HFF-Myc (cell line): ENCODE measurements around the gene PNMA8C.
"Not testable (repeated sequence)": the region's sequence is repeated elsewhere in the genome, so short reads cannot be mapped to it uniquely, and the experiment has no call there.

Source experiments
- DNase-seq: peaks from one replicate; pipeline ENCODE4 v3.0.0-alpha.2; 2011; ENCODE audit warnings: low read depth; ENCODE audit errors: extremely low read depth
- H3K4me3 ChIP-seq: replicated peaks from 2 replicates; pipeline ENCODE4 v1.5.1; 2011; ENCODE audit warnings: low read depth, mild to moderate bottlenecking, control low read depth, low read length
- CTCF ChIP-seq: IDR thresholded peaks from 2 replicates; pipeline ENCODE4 v1.5.1; 2012; ENCODE audit warnings: mild to moderate bottlenecking, low read depth, low read length, control low read depth; ENCODE audit errors: missing control alignments

The PNMA8C gene

DNA sequence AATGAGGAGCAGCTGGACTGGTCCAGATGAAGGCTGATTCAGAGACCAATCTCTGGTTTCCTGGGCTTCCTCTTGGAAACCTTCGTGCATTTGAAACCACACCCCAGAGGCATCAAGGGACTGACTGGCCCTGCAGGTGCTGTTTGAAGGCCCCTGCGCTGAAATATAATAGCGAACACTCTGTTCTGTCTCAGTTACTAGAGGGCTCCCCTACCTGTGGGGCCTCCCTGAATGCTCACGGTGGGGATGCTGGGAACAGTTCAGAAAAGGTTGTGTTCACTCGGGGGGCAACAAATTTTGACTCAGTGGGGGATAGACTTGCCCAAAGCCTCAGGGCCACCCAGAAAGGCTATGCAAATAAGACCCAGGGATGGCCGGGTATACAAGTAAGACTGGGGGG, 21.8 kb downstream of the PNMA8C start:
- DNase-seq, result no peak
- TF ChIP-seq CTCF, result no peak
- no peak overlapping the region for H3K4me3 ChIP-seq

DNA sequence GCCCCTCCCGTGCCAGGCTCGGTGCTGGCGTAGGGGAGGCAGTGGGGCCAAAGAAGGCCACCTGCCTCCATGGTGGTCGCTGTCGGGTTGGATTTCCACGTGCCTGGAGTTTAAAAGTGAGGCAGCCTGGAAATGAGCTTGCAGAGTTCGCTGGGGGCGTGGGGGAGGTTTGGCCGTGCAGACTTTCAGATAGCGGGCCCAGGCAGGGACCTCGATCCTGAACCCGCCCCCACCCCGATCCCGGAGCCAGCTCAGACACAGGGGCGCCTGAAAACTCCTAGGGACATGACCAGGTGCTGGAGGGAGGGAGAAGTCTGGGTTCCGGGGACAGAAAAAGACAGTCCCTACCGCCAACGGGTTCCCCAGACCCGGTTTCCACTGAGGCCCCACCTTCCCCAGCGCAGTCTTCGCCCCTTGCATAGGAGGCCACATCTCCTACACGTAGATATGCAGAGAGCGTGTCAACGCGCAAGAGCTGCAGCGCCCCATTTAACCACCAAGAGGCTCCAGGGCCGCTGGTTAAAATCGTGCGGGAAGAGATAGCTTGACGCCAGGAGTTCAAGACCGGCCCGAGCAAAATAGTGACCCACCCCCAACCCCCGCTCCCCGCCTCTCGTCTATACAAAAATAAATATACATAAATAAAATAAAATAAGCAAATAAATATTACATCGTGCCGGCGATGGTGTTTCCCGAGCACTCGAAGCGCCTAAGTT, 23.8 kb downstream of the PNMA8C start:
- DNase-seq, result no peak
- peak overlapping the region; percentile 24; the same call in 1 of the 2 replicates for H3K4me3 ChIP-seq
- no peak for TF ChIP-seq CTCF

DNA sequence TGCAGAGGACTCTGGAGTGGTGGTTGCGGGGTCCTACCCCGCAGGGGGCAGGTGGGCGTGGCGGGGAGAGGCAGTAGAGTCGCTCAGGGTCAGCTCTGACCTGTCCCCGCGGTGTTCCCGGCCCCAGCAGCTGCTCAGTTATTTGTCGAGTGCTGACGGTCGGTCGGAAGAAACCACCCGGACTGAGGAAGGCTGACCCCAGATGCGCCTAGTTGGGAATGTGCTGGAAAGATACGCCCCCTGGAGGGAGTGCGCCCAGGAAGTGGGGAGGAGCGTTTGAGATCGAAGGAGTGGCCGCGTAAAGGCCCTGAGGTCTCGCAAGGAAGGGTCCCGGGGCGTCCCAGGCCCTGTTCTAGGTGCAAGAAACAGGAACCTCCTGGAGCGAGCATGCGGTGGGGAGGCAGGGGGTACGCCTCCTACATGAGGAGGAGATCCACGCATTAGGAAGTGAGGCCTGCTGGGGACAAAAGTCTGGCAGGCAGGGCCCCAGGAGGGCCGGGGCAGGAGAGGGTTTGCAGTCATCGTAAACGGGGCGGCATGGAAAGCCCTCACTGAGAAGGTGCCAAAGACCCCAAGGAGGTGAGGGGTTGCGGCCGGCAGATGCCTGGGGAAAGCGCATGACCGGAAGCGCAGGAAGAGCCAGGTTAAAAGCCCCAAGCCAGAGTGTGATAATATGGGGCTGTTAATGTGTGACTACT, 24.5 kb downstream of the PNMA8C start:
- peak overlapping the region; percentile 24; the same call in 1 of the 2 replicates for H3K4me3 ChIP-seq
- peak; percentile 31 for TF ChIP-seq CTCF
- DNase-seq, result no peak

- DNase-seq, result no peak
- no peak for TF ChIP-seq CTCF
- no peak overlapping the region for H3K4me3 ChIP-seq
Measured at GRCh38 chr19:46402725-46403124, 26.0 kb downstream of the PNMA8C start.

DNA sequence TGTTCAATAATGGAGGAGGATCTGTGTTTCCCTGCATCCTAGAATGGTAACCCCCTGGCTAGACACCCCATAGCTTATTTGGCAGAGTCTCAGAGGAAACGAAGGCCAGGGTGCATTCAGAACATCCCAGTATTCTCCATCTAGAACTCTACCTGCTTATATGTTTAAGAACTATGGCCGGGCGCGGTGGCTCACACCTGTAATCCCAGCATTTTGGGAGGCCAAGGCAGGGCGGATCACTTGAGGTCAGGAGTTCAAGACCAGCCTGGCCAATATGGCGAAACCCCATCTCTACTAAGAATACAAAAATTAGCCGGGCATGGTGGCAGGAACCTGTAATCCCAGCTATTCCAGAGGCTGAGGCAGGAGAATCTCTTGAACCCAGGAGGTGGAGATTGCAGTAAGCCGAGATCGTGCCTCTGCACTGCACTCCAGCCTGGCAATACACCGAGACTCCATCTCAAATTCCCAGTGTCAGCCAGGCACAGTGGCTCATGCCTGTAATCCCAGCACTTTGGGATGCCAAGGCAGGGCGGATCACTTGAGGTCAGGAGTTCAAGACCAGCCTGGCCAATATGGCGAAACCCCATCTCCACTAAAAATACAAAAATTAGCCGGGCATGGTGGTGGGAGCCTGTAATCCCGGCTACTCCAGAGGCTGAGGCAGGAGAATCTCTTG, 30.8 kb downstream of the PNMA8C start:
- not testable (repeated sequence) for DNase-seq, H3K4me3 ChIP-seq

DNA sequence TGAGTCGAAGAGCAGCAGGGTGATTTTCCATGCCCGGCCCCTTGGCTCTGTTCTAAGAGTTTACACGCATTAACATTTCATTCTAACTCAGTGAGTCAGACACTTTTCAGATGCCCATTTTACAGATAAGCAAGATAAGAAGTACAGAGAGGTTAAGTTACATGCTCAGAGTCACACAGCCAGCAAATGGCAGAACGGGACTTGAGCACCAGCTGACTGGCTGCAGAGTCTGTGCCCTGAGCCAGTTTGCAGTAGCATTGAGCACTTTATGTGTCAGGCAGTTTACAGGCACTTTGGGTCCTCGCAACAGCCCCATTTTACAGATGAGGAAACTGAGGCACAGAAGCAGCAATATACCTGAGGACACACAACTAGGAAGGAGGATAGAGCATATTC, 34.3 kb downstream of the PNMA8C start:
- DNase-seq, result no peak
- no peak for TF ChIP-seq CTCF
- no peak overlapping the region for H3K4me3 ChIP-seq
